Measurements from ENCODE around the gene SLITRK3. TPM values are rescaled to one million over a fixed set of nuclear protein-coding genes. Genes with fewer than 3 reads are reported as not detected.

SLITRK3 gene, protein sequence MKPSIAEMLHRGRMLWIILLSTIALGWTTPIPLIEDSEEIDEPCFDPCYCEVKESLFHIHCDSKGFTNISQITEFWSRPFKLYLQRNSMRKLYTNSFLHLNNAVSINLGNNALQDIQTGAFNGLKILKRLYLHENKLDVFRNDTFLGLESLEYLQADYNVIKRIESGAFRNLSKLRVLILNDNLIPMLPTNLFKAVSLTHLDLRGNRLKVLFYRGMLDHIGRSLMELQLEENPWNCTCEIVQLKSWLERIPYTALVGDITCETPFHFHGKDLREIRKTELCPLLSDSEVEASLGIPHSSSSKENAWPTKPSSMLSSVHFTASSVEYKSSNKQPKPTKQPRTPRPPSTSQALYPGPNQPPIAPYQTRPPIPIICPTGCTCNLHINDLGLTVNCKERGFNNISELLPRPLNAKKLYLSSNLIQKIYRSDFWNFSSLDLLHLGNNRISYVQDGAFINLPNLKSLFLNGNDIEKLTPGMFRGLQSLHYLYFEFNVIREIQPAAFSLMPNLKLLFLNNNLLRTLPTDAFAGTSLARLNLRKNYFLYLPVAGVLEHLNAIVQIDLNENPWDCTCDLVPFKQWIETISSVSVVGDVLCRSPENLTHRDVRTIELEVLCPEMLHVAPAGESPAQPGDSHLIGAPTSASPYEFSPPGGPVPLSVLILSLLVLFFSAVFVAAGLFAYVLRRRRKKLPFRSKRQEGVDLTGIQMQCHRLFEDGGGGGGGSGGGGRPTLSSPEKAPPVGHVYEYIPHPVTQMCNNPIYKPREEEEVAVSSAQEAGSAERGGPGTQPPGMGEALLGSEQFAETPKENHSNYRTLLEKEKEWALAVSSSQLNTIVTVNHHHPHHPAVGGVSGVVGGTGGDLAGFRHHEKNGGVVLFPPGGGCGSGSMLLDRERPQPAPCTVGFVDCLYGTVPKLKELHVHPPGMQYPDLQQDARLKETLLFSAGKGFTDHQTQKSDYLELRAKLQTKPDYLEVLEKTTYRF
- total RNA-seq = not detected in 2 replicates

DNA sequence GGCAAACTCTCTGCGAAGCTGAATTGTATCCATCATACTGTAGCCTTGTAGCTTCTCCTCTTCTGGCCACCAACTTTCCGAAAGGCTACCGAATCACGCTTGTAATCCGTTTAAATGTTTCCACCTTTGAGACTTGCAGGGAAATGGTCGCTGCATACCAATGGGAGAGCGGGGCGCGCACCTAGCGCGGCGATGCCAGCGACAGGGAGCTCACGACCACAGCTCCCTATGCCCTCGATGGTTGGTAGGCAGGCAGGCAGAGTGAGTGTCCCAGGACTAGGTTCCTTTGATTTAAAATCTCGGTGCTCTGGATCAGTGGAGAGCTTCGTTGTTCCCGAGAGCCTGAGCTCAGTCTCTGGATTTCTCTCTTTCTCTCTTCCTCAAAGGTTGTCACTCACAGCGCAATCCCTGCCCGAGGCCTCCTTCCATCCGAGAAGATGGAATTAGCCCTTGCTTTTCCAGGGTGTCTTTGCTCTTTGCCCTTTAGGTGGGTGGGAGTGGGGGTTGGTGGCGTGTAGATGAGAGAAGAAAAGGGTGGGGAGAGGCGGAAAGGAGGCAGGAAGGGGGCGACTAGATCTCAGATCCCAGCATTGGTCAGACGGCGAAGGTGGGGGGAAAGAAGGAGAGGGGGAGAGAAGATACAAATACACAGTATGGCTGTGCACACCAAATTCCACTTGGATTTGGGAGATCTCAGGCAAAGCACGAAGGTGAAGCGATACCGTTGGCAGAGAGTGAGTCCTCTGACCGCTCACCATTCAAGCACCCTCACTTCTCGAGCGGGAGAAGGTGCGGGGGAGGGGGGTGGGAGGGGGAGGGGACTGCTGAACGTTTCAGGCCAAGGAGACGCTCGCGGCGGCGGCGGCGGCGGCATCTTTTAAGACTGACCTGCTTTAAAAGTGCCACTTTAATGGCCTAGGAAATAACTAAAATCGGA is at the start of gene SLITRK3:
SLITRK3 (minus strand) TSS at position 745 of the 937 bp plus-strand sequence. CDS start 5,554 bp downstream, outside the sequence.

Other genes starting within 250 kb of the SLITRK3 start
- gene SI, start 117.9 kb downstream of the SLITRK3 start, total RNA-seq = not detected in 2 replicates